ENCODE results near the gene GFRA4. TPM values are rescaled to one million over a fixed set of nuclear protein-coding genes. Genes with fewer than 3 reads are reported as not detected.

GFRA4 gene
- total RNA-seq, 1 experiment from 2014 or later, result not detected

GRCh38 chr20:3671986-3672546 lies 8.9 kb upstream of the GFRA4 start:
- no peak for TF ChIP-seq CTCF (conservative IDR thresholded peaks at IDR 0.05)
- intact Hi-C loops (cut with micrococcal nuclease; ENCODE audit: unreplicated experiment), result no loop called here
- H3K79me2 ChIP-seq (ENCODE audit: low read depth), result no peaks in the 10 kb centered on the region
- peaks cover 33% of the 10 kb centered on the region for H3K27me3 ChIP-seq (ENCODE audit: insufficient read depth, low read depth)
- H3F3A ChIP-seq (ENCODE audit: insufficient read depth, low read depth), result no peaks in the 10 kb centered on the region
- H3K27ac ChIP-seq, result no peak overlapping the region
- H3K4me2 ChIP-seq, result no peak overlapping the region
- DNase-seq, result no peak
- H4K20me1 ChIP-seq (ENCODE audit: insufficient read depth), result no peaks in the 10 kb centered on the region
- no peaks in the 10 kb centered on the region for H3K4me1 ChIP-seq (replicated peaks; ENCODE audit: insufficient read depth)
- CTCF ChIA-PET, result interaction anchor here (0.5 to 0.6 kb wide), 2 partner anchors 9 to 188 kb away, joined by 3 read pairs; partner anchors contain the start of gene GFRA4
- POLR2A ChIA-PET (ENCODE audit: unreplicated experiment), result no interaction called here
- no peak overlapping the region for H3K4me3 ChIP-seq
- H3K9me3 ChIP-seq (ENCODE audit: insufficient read depth, low read depth), result no peaks in the 10 kb centered on the region
- no peak overlapping the region for H2AFZ ChIP-seq
- no peaks in the 10 kb centered on the region for H3K9me2 ChIP-seq (ENCODE audit: insufficient read depth)
- no peaks in the 10 kb centered on the region for H3K36me3 ChIP-seq (ENCODE audit: low read depth)
- BruUV-seq (replicated peaks), result no TSS peak

- CTCF ChIA-PET, result interaction anchor here (0.6 to 0.7 kb wide), 2 partner anchors 38 to 354 kb away, joined by 3 to 5 read pairs; no protein-coding TSS in a partner anchor
- POLR2A ChIA-PET (ENCODE audit: unreplicated experiment), result no interaction called here
- H3K79me2 ChIP-seq (ENCODE audit: low read depth), result no peaks in the 10 kb centered on the region
- no peak for DNase-seq
- BruUV-seq (replicated peaks), result no TSS peak
- no peak overlapping the region for H3K4me2 ChIP-seq
- TF ChIP-seq EZH2 (IDR thresholded peaks at IDR 0.05; ENCODE audit: low read depth) (no peak), CTCF (conservative IDR thresholded peaks at IDR 0.05) (no peak)
- H2AFZ ChIP-seq, result no peak overlapping the region
- peaks cover 27% of the 10 kb centered on the region for H3K27me3 ChIP-seq (ENCODE audit: insufficient read depth, low read depth)
- no peak overlapping the region for H3K27ac ChIP-seq
- H3K4me3 ChIP-seq, result no peak overlapping the region
- H3K9me2 ChIP-seq (ENCODE audit: insufficient read depth), result no peaks in the 10 kb centered on the region
- H3K4me1 ChIP-seq (replicated peaks; ENCODE audit: insufficient read depth), result no peaks in the 10 kb centered on the region
- intact Hi-C loops (cut with micrococcal nuclease; ENCODE audit: unreplicated experiment), result no loop called here
- H4K20me1 ChIP-seq (ENCODE audit: insufficient read depth), result no peaks in the 10 kb centered on the region
- no peaks in the 10 kb centered on the region for H3K36me3 ChIP-seq (ENCODE audit: low read depth)
- H3F3A ChIP-seq (ENCODE audit: insufficient read depth, low read depth), result no peaks in the 10 kb centered on the region
- H3K9me3 ChIP-seq (ENCODE audit: insufficient read depth, low read depth), result no peaks in the 10 kb centered on the region
These were observed 7.7 kb upstream of the GFRA4 start for GRCh38 chr20:3670945-3671344.

DNA sequence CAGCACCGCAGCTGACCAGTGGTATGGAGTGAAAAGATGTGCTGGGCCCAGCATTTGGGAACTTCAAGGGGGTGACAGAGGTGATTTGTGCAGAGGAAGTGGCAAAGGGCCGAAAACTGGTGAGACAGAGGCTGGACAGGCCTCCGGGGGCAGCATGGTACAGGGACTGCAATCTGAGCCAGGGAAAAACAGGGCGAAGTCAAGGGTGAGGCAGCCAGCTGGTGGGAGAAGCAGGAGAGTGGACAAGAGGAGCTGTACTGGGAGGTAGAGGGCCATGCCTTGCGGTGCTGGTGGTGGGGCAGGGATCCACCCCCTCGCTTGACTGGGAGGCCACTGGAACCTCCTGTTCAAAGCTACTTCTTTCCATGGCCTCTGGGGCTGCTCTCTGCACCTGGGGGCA lies 7.3 kb upstream of the GFRA4 start:
- no peak for DNase-seq
- Histone ChIP-seq H3K4me2 (no peak overlapping the region), H3K27me3 (ENCODE audit: insufficient read depth, low read depth) (peaks cover 23% of the 10 kb centered on the region), H3K9me2 (ENCODE audit: insufficient read depth) (no peaks in the 10 kb centered on the region), H3F3A (ENCODE audit: insufficient read depth, low read depth) (no peaks in the 10 kb centered on the region), H3K27ac (no peak overlapping the region), H3K36me3 (ENCODE audit: low read depth) (no peaks in the 10 kb centered on the region), H3K9me3 (ENCODE audit: insufficient read depth, low read depth) (no peaks in the 10 kb centered on the region), H3K79me2 (ENCODE audit: low read depth) (no peaks in the 10 kb centered on the region), H4K20me1 (ENCODE audit: insufficient read depth) (no peaks in the 10 kb centered on the region), H3K4me1 (replicated peaks; ENCODE audit: insufficient read depth) (no peaks in the 10 kb centered on the region), H2AFZ (no peak overlapping the region), H3K4me3 (no peak overlapping the region)
- BruUV-seq (replicated peaks), result no TSS peak
- intact Hi-C loops (cut with micrococcal nuclease; ENCODE audit: unreplicated experiment), result no loop called here
- POLR2A ChIA-PET (ENCODE audit: unreplicated experiment), result no interaction called here
- CTCF ChIA-PET, result interaction anchor here (0.6 to 0.7 kb wide), 2 partner anchors 37 to 354 kb away, joined by 3 to 5 read pairs; no protein-coding TSS in a partner anchor
- no peak for TF ChIP-seq EZH2 (IDR thresholded peaks at IDR 0.05; ENCODE audit: low read depth)
- TF ChIP-seq CTCF (conservative IDR thresholded peaks at IDR 0.05), result peak; percentile 33; the same call in 1 of the 2 replicates

Measured in PC-9 (cell line).